Measurements from ENCODE around the gene CBL.

DNA sequence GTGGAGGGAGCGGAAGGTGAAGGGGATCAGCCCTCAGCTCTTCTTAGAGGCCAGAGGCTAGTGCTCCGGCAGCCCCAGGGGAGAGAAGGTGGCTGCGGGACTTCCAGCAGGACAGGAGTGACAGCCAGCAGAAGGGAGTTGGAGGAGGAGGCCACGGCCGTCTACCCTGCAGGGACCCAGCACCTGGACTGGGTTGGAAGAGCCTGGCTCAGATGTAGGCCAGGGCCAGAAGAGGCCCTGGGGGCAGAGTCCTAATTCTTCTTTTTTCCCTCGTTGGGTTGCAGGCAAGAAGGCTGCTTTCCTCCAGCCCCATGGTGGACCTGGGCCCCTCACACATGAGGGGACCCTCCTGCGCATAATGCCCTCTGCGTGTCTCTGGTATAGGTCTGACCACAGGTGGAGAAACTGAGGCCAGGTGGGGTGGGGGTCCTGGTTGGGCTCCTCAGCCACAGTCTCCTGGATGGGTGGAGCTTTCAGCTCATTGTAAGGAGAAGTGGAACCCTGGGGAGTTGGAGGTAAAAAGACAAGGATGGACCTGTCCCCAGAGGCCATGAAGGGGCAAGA, 113.1 kb downstream of the CBL start:
- TF ChIP-seq, protein P1, sequence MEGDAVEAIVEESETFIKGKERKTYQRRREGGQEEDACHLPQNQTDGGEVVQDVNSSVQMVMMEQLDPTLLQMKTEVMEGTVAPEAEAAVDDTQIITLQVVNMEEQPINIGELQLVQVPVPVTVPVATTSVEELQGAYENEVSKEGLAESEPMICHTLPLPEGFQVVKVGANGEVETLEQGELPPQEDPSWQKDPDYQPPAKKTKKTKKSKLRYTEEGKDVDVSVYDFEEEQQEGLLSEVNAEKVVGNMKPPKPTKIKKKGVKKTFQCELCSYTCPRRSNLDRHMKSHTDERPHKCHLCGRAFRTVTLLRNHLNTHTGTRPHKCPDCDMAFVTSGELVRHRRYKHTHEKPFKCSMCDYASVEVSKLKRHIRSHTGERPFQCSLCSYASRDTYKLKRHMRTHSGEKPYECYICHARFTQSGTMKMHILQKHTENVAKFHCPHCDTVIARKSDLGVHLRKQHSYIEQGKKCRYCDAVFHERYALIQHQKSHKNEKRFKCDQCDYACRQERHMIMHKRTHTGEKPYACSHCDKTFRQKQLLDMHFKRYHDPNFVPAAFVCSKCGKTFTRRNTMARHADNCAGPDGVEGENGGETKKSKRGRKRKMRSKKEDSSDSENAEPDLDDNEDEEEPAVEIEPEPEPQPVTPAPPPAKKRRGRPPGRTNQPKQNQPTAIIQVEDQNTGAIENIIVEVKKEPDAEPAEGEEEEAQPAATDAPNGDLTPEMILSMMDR (IDR thresholded peaks at IDR 0.05), result no peak
- TF ChIP-seq ZFX (IDR thresholded peaks at IDR 0.05; ENCODE audit: borderline replicate concordance), result no peak
